IMR-90 (cell line): ENCODE measurements around the gene ATP2B2. TPM values are rescaled to one million over a fixed set of nuclear protein-coding genes. Genes with fewer than 3 reads are reported as not detected.

Source experiments
- ATAC-seq: fragments of 200-7000 bp; cut with Tn5 transposase; 2 replicates; pipeline ENCODE4 v1.9.1; 2020; ENCODE audit warnings: low read depth, mild to moderate bottlenecking, moderate library complexity
- BruUV-seq: library from RNA; stranded (reverse); fragments of 400-500 nt; replicated peaks from 2 replicates; lab custom pipeline; 2021; lab: Mats Ljungman, UMichigan
- CTCF ChIA-PET: fragments of 300-600 bp; formaldehyde crosslinking; extraction: SDS; loops from one replicate; lab custom pipeline; 2021; ENCODE audit warnings: antibody characterized with exemption; lab: Yijun Ruan, JAX
- POLR2A ChIA-PET: fragments of 300-600 bp; sonication (Branson Sonifier 250); formaldehyde crosslinking; loops from one replicate; lab custom pipeline; 2022; ENCODE audit warnings: antibody characterized with exemption; ENCODE audit not compliant: unreplicated experiment; lab: Charles Lee
- DNase-seq: peaks from one replicate; pipeline ENCODE4 v3.0.0; 2013
- H2AFZ ChIP-seq: replicated peaks from 2 replicates; pipeline ENCODE3; 2013; ENCODE audit warnings: low read length, mild to moderate bottlenecking; ENCODE audit not compliant: poor library complexity
- H2AK5ac ChIP-seq: 2 replicates; pipeline ENCODE4 v1.6.1; 2013; ENCODE audit warnings: low read depth, low read length, inconsistent platforms
- H2AK9ac ChIP-seq: replicated peaks from 2 replicates; pipeline ENCODE3; 2013; ENCODE audit warnings: mild to moderate bottlenecking, low read depth, low read length, moderate library complexity; ENCODE audit not compliant: poor library complexity
- H2BK120ac ChIP-seq: 2 replicates; pipeline ENCODE4 v1.6.1; 2013; ENCODE audit warnings: low read depth, low read length, inconsistent platforms
- H2BK15ac ChIP-seq: 3 replicates; pipeline ENCODE4 v1.6.1; 2013; ENCODE audit warnings: low read depth, low read length, inconsistent platforms
- H2BK20ac ChIP-seq: 2 replicates; pipeline ENCODE4 v1.6.1; 2013; ENCODE audit warnings: low read depth, mild to moderate bottlenecking, inconsistent platforms, low read length, moderate library complexity
- H2BK5ac ChIP-seq: 2 replicates; pipeline ENCODE4 v1.6.1; 2013; ENCODE audit warnings: mild to moderate bottlenecking, low read depth, low read length, inconsistent platforms; ENCODE audit not compliant: poor library complexity, severe bottlenecking
- H3K14ac ChIP-seq: replicated peaks from 2 replicates; pipeline ENCODE4 v1.6.1; 2013; ENCODE audit warnings: low read depth, low read length, inconsistent platforms
- H3K18ac ChIP-seq: 2 replicates; pipeline ENCODE4 v1.6.1; 2013; ENCODE audit warnings: low read depth, low read length, control low read depth
- H3K23ac ChIP-seq: 2 replicates; pipeline ENCODE4 v1.6.1; 2013; ENCODE audit warnings: low read depth, low read length, inconsistent platforms
- H3K27ac ChIP-seq: 2 replicates; pipeline ENCODE4 v1.5.1; 2013; ENCODE audit warnings: mild to moderate bottlenecking, control low read depth, low read length; ENCODE audit not compliant: insufficient read depth
- H3K27me3 ChIP-seq: 2 replicates; pipeline ENCODE4 v1.6.1; 2013; ENCODE audit warnings: low read length; ENCODE audit not compliant: control insufficient read depth, insufficient read depth
- H3K36me3 ChIP-seq: 2 replicates; pipeline ENCODE4 v1.6.1; 2013; ENCODE audit warnings: low read length, mixed read lengths; ENCODE audit not compliant: control insufficient read depth, insufficient read depth
- H3K4ac ChIP-seq: 2 replicates; pipeline ENCODE4 v1.6.1; 2013; ENCODE audit warnings: low read depth, low read length, inconsistent platforms
- H3K4me1 ChIP-seq: 2 replicates; pipeline ENCODE4 v1.6.1; 2013; ENCODE audit warnings: low read length, mixed read lengths; ENCODE audit not compliant: control insufficient read depth, insufficient read depth
- H3K4me2 ChIP-seq: 2 replicates; pipeline ENCODE4 v1.6.1; 2013; ENCODE audit warnings: low read depth, mild to moderate bottlenecking, control low read depth, low read length, moderate library complexity
- H3K4me3 ChIP-seq: 2 replicates; pipeline ENCODE4 v1.5.1; 2013; ENCODE audit warnings: low read depth, mild to moderate bottlenecking, control low read depth, low read length, moderate library complexity; ENCODE audit not compliant: insufficient read depth
- H3K56ac ChIP-seq: 2 replicates; pipeline ENCODE4 v1.6.1; 2013; ENCODE audit warnings: low read length, inconsistent platforms; ENCODE audit not compliant: insufficient read depth; ENCODE audit errors: extremely low read depth
- H3K79me1 ChIP-seq, 2 experiments: 2 replicates each; pipeline ENCODE4 v1.6.1; 2013; ENCODE audit warnings: low read length in 2 of 2, inconsistent platforms in 1 of 2, low read depth in 1 of 2
- H3K9ac ChIP-seq: 2 replicates; pipeline ENCODE4 v1.6.1; 2013; ENCODE audit warnings: low read depth, low read length, control low read depth
- H3K9me1 ChIP-seq: 2 replicates; pipeline ENCODE4 v1.6.1; 2013; ENCODE audit warnings: low read length, inconsistent platforms; ENCODE audit not compliant: insufficient read depth
- H3K9me3 ChIP-seq: 2 replicates; pipeline ENCODE4 v1.6.1; 2013; ENCODE audit warnings: low read length; ENCODE audit not compliant: control insufficient read depth, insufficient read depth
- H4K20me1 ChIP-seq: 2 replicates; pipeline ENCODE4 v1.6.1; 2013; ENCODE audit warnings: low read length, inconsistent platforms; ENCODE audit not compliant: insufficient read depth
- H4K5ac ChIP-seq: 2 replicates; pipeline ENCODE4 v1.6.1; 2013; ENCODE audit warnings: mild to moderate bottlenecking, low read depth, low read length, control low read depth
- H4K8ac ChIP-seq, 2 experiments: 2 replicates each; pipeline ENCODE4 v1.6.1; 2013; ENCODE audit warnings: low read depth in 2 of 2, low read length in 2 of 2, control low read depth in 1 of 2, inconsistent platforms in 1 of 2
- H4K91ac ChIP-seq: 2 replicates; pipeline ENCODE4 v1.6.1; 2013; ENCODE audit warnings: low read depth, low read length, inconsistent platforms; ENCODE audit not compliant: insufficient read depth
- CEBPB ChIP-seq: IDR thresholded peaks from 2 replicates; pipeline ENCODE4 v1.6.1; 2012; ENCODE audit warnings: low read depth, low read length, improper control_type of control experiment
- ELK1 ChIP-seq: fragments of 150-350 bp; IDR thresholded peaks from 2 replicates; pipeline ENCODE4 v1.6.1; 2016; ENCODE audit warnings: low read depth, mild to moderate bottlenecking, low read length, moderate library complexity, borderline replicate concordance
- FOS ChIP-seq: fragments of 150-350 bp; IDR thresholded peaks from 2 replicates; pipeline ENCODE4 v1.6.1; 2016; ENCODE audit warnings: low read depth, low read length
- POLR2A ChIP-seq: IDR thresholded peaks from 2 replicates; pipeline ENCODE4 v1.6.1; 2012; ENCODE audit warnings: mild to moderate bottlenecking, low read depth, low read length
- RAD21 ChIP-seq: IDR thresholded peaks from 2 replicates; pipeline ENCODE4 v1.6.1; 2012; ENCODE audit warnings: low read length, improper control_type of control experiment
- SMC3 ChIP-seq: fragments of 150-350 bp; IDR thresholded peaks from 2 replicates; pipeline ENCODE4 v1.6.1; 2016; ENCODE audit warnings: low read depth, mild to moderate bottlenecking, antibody characterized with exemption, low read length, moderate library complexity
- WGBS, 2 experiments: methylation state at CpG; one replicate each; pipeline versions ENCODE4 v1.1.5 to v1.1.7; 2013; ENCODE audit warnings: missing lambda C conversion rate in 2 of 2; ENCODE audit not compliant: insufficient read length in 1 of 2; ENCODE audit errors: extremely low coverage in 2 of 2; 5-methylcytosine and 5-hydroxymethylcytosine counted together
- dilution Hi-C: fragments of 300-500 bp; cut with HindIII; formaldehyde crosslinking; loops from one replicate; pipeline ENCODE4 v1.14.3; 2018; ENCODE audit warnings: low sequenced_read_pairs; ENCODE audit not compliant: unreplicated experiment
- in situ Hi-C: fragments of 300-500 bp; cut with MboI; formaldehyde crosslinking; loops from 3 replicates; pipeline ENCODE4 v1.14.3; 2019; ENCODE audit warnings: low sequenced_read_pairs, inconsistent platforms, mixed read lengths
- intact Hi-C: fragments of 100-400 bp; cut with micrococcal nuclease; formaldehyde crosslinking; loops from 2 replicates; pipeline ENCODE4 v1.10.0; 2022
- polyA plus RNA-seq, 3 experiments: library from polyadenylated mRNA; depleted of rRNA; stranded (reverse); fragments of >200 nt; gene quantifications; 2 replicates each; pipeline ENCODE4 v1.2.3, GENCODE V29; 2012; ENCODE audit warnings: low replicate concordance in 1 of 3
- total RNA-seq: library from RNA; depleted of rRNA; stranded (reverse); fragments of >200 nt; gene quantifications from 2 replicates; pipeline ENCODE4 v1.2.3, GENCODE V29; 2012

Gene ATP2B2
- total and polyA plus RNA-seq, 2 of the 4 experiments (the other 2 are of a cell fraction): under 0.01 to 0.02 TPM

GRCh38 chr3:10305331-10305902 is 200.0 kb downstream of the ATP2B2 start:
- H3K4me1 ChIP-seq: peaks cover 2% of the 10 kb centered on the region; the same call in 1 of the 2 replicates
- H3K4me2 ChIP-seq: no peak overlapping the region
- no peak; the same call in 1 of the 2 replicates for TF ChIP-seq POLR2A
- TF ChIP-seq SMC3: no peak
- TF ChIP-seq RAD21: no peak
- no peak for TF ChIP-seq ELK1
- TF ChIP-seq CEBPB: no peak
- TF ChIP-seq FOS: no peak
- in situ Hi-C loops (no loop called here), dilution Hi-C loops (no loop called here), intact Hi-C loops (no loop called here)
- POLR2A ChIA-PET: no interaction called here
- no peak overlapping the region for H2AFZ ChIP-seq
- CTCF ChIA-PET: interaction anchor here (0.5 kb wide), 1 partner anchor 138 kb away, joined by 3 read pairs; no protein-coding TSS in a partner anchor
- H2BK20ac ChIP-seq: no peak overlapping the region
- peaks cover 37% of the 10 kb centered on the region for H4K20me1 ChIP-seq
- H4K8ac ChIP-seq: no peak overlapping the region
- no peak overlapping the region for H3K18ac ChIP-seq
- H3K56ac ChIP-seq: no peak overlapping the region
- no peak overlapping the region for H3K4ac ChIP-seq
- no peak overlapping the region for H2BK15ac ChIP-seq
- DNase-seq (no peak), ATAC-seq (no peak)
- no peak overlapping the region for H2BK120ac ChIP-seq
- no peaks in the 10 kb centered on the region for H3K9me3 ChIP-seq
- no peak overlapping the region for H3K9ac ChIP-seq
- BruUV-seq: no TSS peak
- 0 out of 2 replicates have a peak, but pooled peaks cover 5% of the 10 kb centered on the region for H3K9me1 ChIP-seq
- H3K14ac ChIP-seq: no peak overlapping the region
- peaks cover 22 to 44% of the 10 kb centered on the region in 2 experiments for H3K79me1 ChIP-seq
- H4K5ac ChIP-seq: no peak overlapping the region
- H4K91ac ChIP-seq: no peak overlapping the region
- H3K27me3 ChIP-seq: no peaks in the 10 kb centered on the region
- no peak overlapping the region for H2BK5ac ChIP-seq
- no peak overlapping the region for H2AK9ac ChIP-seq
- H3K23ac ChIP-seq: no peak overlapping the region
- H3K27ac ChIP-seq: no peak overlapping the region
- WGBS, 2 experiments: no CpG with 5 or more reads among the region's 4 CpGs
- H3K36me3 ChIP-seq: peaks cover 73% of the 10 kb centered on the region
- no peak overlapping the region for H3K4me3 ChIP-seq
- H2AK5ac ChIP-seq: no peak overlapping the region
